GM18867 (cell line): Measurements from ENCODE around the gene ZFPM1.

Source experiments
- ATAC-seq: cut with Tn5 transposase; IDR thresholded peaks from one replicate; pipeline ENCODE4 v1.9.1; 2021; ENCODE audit warnings: mild to moderate bottlenecking, moderate library complexity; ENCODE audit not compliant: unreplicated experiment

ZFPM1 gene

GRCh38 chr16:88417684-88418476 is 35.2 kb upstream of the ZFPM1 start:
- no peak for ATAC-seq

DNA sequence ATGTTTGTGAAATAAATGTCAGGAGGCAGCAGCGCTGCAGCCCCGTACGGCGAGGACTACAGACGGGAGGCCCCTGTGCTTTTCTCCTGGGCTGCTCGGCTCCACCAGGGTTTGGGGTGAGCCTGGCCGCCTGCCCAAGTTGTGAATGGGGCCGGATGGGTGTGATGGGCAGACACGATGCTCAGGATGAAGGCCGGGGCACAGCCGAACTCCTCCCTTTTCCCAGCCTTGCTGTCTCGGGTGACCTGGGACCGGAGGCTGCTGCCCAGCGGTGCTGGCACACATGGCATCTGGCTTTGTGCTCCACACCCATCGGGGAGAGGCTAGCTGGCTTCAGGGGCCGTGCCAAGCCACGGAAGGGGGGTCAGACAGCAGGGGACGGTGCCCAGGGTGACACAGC is 34.2 kb upstream of the ZFPM1 start:
- ATAC-seq, result no peak

DNA sequence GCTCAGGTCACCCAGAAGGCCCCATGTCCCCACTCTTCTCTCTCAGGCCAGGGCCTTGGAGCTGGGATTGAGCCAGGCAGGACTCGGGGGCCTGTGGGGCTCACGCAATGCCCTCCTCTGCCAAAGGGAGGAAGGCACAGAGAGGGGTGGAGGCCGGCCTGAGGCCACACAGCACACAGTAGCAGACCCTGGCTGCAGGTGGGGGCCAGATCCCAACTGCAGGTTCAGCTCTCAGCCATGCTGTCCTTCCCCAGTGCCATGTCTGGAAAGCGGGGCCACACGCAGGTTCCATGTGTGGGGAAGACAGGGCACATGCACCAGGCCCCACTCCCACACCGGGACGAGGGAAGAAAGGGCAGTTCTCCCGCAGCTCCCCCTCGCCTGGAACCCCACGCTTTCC is 33.3 kb upstream of the ZFPM1 start:
- ATAC-seq, result no peak

DNA sequence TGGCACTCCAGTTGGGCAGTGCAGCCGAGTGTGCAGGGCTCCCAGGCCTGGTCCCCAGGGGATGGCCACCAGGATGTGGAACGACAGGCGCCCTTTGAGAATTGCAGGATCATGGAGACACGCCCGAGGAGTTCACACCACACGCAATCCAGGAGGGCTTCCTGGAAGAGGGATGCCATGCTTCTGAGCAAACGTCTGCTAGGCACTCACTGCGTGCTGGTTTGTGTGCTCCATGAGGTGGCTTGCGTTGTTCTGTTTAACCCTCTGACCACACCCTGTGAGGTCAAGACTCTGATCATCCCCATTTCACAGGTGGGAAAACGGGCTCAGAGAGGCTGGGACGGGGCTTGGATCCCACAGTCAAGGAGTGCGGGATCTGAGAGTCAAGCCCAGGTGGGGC is 32.6 kb upstream of the ZFPM1 start:
- no peak for ATAC-seq

DNA sequence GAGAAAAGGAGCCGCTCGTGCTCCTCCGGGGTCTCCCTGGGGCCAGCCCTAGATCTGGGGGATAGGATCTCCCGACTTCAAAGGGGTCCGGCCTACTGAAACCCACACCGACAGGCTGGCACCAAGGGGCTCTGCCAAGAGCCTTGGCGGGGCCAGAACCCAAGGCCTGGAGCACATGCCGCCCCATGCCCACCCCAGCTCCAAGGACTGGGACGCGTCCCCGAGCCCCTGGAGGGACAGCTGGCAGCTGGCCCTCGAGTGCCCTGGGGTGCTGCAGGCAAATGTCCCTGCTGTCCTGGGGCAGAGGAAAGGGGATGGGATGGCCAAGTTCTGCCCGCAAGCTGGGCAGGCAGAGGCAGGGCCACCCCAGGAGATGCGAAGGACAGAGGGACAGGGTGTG is 31.8 kb upstream of the ZFPM1 start:
- no peak for ATAC-seq

GRCh38 chr16:88421871-88422433 is 31.1 kb upstream of the ZFPM1 start:
- no peak for ATAC-seq

- no peak for ATAC-seq
These were observed 30.2 kb upstream of the ZFPM1 start for GRCh38 chr16:88422733-88423447.

DNA sequence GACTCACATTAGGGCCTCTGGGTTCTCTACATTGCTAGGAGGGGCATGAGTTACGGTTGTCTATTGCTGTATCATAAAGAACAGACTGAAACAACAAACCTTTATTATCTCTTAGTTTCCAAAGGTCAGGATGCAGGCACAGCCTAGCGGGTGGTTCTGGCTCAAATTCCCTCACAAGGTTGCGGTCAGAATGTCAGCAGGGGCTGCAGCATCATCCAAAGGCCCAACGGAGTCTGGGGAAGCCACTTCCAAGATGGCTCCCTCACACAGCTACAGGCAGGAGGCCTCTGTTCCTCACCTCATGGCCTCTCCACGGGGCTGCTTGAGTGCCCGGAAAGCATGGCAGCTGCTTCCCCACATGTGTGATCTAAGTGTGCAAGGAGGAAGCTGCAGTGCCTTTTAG is 29.6 kb upstream of the ZFPM1 start:
- ATAC-seq, result no peak

DNA sequence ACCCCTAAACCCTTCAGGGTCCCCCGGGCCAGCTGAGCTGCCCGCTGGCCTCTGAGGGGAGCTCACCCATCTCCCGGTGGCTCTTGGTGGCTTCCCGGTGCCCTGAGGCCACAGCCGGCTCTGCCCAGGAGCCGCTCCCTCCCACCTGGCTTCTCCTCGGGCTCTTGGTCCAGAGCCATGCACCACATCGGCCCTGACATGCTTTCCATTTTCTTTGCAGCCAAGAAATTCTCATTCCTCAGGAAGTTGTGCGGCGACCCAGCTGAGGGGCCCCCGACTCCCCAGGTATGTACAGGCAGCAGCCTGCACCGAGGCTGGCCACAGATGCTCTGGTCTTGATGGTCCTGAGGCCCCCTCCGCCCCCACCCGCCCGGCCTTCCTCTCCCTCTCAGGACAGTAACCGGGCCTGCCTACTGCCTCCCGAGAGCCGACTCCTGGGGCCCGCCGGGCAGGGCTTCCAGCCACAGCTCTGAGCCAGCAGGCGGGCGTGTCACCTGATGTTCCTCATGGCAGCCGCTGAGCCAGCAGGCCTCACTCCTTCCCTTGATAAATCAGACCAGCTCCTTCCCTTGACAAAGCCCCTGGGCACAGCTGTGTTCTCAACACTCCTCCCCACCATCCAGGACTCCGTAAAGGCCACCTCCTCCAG is 28.4 kb upstream of the ZFPM1 start:
- ATAC-seq, result no peak

- ATAC-seq, result no peak
These were observed 27.1 kb upstream of the ZFPM1 start for GRCh38 chr16:88426018-88426417.

DNA sequence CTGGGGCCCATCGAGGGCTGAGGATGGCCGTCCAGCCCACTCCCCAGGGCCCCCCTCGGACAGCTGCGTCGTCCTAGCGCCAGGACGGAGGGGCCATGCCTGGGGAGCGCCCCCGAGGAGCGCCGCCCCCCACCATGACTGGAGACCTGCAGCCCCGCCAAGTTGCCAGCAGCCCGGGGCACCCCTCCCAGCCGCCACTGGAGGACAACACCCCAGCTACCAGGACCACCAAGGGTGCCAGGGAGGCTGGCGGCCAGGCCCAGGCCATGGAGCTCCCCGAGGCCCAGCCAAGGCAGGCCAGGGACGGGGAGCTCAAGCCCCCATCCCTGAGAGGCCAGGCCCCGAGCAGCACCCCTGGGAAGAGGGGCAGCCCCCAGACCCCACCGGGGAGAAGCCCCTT is 25.7 kb upstream of the ZFPM1 start:
- ATAC-seq, result no peak

- no peak for ATAC-seq
These were observed 24.9 kb upstream of the ZFPM1 start for GRCh38 chr16:88428156-88428555.

DNA sequence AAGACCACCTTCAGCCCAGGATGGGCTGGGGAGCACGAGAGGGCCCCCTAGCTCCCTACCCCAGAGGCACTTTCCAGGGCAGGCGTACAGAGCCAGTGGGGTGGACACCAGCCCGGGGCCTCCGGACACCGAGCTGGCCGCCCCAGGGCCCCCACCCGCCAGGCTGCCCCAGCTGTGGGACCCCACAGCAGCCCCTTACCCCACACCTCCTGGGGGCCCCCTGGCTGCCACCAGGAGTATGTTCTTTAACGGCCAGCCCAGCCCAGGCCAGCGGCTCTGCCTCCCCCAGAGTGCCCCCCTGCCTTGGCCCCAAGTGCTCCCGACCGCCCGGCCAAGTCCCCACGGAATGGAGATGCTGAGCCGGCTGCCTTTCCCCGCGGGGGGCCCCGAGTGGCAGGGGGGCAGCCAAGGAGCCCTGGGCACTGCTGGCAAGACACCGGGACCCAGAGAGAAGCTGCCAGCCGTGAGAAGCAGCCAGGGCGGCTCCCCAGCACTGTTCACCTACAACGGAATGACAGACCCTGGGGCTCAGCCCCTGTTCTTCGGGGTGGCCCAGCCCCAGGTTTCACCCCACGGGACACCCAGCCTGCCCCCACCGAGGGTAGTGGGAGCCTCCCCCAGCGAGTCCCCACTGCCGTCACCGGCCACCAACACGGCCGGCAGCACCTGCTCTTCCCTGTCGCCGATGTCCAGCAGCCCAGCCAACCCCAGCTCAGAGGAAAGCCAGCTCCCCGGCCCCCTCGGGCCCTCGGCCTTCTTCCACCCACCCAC is 24.3 kb upstream of the ZFPM1 start:
- no peak for ATAC-seq

GRCh38 chr16:88429387-88430184 is 23.5 kb upstream of the ZFPM1 start:
- ATAC-seq, result no peak

- no peak for ATAC-seq
These were observed 22.9 kb upstream of the ZFPM1 start for GRCh38 chr16:88430185-88430523.

DNA sequence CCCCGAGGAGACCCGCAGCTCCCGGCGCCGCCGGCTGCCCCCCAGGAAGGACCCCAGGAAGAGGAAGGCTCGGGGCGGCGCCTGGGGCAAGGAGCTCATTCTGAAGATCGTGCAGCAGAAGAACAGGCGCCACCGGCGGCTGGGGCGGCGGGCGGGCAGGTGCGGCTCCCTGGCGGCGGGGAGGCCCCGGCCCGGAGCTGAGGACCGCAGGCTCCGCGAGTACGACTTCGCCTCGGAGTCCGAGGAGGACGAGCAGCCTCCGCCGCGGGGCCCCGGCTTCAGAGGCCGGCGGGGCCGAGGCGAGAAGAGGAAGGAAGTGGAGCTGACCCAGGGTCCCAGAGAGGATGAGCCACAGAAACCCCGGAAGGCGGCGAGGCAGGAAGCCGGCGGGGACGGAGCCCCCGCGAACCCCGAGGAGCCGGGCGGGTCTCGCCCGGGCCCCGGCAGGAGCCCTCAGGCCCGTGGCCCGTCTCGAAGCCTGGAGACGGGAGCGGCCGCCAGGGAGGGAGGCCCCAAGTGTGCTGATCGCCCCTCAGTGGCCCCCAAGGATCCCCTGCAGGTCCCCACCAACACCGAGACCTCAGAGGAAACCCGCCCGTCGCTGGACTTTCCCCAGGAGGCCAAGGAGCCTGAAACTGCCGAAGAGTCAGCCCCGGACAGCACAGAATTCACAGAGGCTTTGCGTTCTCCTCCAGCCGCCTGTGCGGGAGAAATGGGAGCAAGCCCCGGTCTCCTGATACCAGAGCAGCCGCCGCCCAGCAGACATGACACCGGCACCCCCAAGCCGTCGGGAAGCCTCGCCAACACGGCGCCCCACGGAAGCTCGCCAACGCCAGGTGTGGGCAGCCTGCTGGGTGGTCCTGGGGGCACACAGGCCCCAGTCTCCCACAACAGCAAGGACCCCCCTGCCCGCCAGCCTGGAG is 22.3 kb upstream of the ZFPM1 start:
- ATAC-seq, result peak; percentile 32

DNA sequence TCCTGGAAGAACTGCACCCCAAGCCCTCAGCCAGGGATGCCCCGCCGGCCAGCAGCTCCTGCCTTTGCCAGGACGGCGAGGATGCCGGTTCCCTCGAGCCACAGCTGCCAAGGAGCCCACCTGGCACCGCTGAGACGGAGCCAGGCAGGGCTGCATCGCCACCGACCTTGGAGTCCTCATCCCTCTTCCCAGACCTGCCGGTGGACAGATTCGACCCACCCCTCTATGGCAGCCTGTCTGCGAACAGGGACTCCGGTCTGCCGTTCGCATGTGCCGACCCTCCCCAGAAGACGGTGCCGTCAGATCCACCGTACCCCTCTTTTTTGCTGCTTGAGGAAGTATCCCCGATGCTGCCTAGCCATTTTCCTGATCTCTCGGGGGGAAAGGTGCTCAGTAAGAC is 21.4 kb upstream of the ZFPM1 start:
- no peak for ATAC-seq

GRCh38 chr16:88432174-88432573 is 20.9 kb upstream of the ZFPM1 start:
- ATAC-seq, result no peak

- no peak for ATAC-seq
These were observed 20.3 kb upstream of the ZFPM1 start for GRCh38 chr16:88432753-88433152.
